ENCODE measurements around the gene NEUROD4.
A peak's percentile ranks its signal among the peaks of the same experiment; 100 is the strongest.

Gene NEUROD4

GRCh38 chr12:54993181-54993835 lies 26.5 kb upstream of the NEUROD4 start:
- DNase-seq (ENCODE audit: low read depth, low spot score), result peak; percentile 74

GRCh38 chr12:54996205-54996604 lies 23.6 kb upstream of the NEUROD4 start:
- no peak for DNase-seq (ENCODE audit: low read depth, low spot score)

More at GRCh38 chr12:54993181-54993835, 26.5 kb upstream of the NEUROD4 start:
- H3K4me3 ChIP-seq (ENCODE audit: low read length), result no peak overlapping the region

GRCh38 chr12:54997929-54998522 lies 21.7 kb upstream of the NEUROD4 start:
- no peak for DNase-seq (ENCODE audit: low read depth, low spot score)
- no peak overlapping the region for H3K4me3 ChIP-seq (ENCODE audit: low read length)

More at GRCh38 chr12:54996205-54996604, 23.6 kb upstream of the NEUROD4 start:
- H3K4me3 ChIP-seq (ENCODE audit: low read length), result no peak overlapping the region

GRCh38 chr12:54998958-54999510 lies 20.7 kb upstream of the NEUROD4 start:
- no peak for DNase-seq (ENCODE audit: low read depth, low spot score)
- H3K4me3 ChIP-seq (ENCODE audit: low read length), result no peak overlapping the region

GRCh38 chr12:55001198-55001868 lies 18.4 kb upstream of the NEUROD4 start:
- no peak overlapping the region for H3K4me3 ChIP-seq (ENCODE audit: low read length)
- DNase-seq (ENCODE audit: low read depth, low spot score), result no peak

- DNase-seq (ENCODE audit: low read depth, low spot score), result no peak
- no peak overlapping the region for H3K4me3 ChIP-seq (ENCODE audit: low read length)
Observed at GRCh38 chr12:55002355-55002754, 17.4 kb upstream of the NEUROD4 start.

- H3K4me3 ChIP-seq (ENCODE audit: low read length), result no peak overlapping the region
- DNase-seq (ENCODE audit: low read depth, low spot score), result no peak
Observed at GRCh38 chr12:55008944-55009585, 10.7 kb upstream of the NEUROD4 start.

GRCh38 chr12:55017416-55017925 lies 2.3 kb upstream of the NEUROD4 start:
- DNase-seq (ENCODE audit: low read depth, low spot score), result no peak
- no peak overlapping the region for H3K4me3 ChIP-seq (ENCODE audit: low read length)

GRCh38 chr12:55024575-55024974 lies 4.8 kb downstream of the NEUROD4 start:
- DNase-seq (ENCODE audit: low read depth, low spot score), result no peak
- no peak overlapping the region for H3K4me3 ChIP-seq (ENCODE audit: low read length)

- no peak overlapping the region for H3K4me3 ChIP-seq (ENCODE audit: low read length)
- no peak for DNase-seq (ENCODE audit: low read depth, low spot score)
Observed at GRCh38 chr12:55025508-55025907, 5.7 kb downstream of the NEUROD4 start.

- no peak for DNase-seq (ENCODE audit: low read depth, low spot score)
- no peak overlapping the region for H3K4me3 ChIP-seq (ENCODE audit: low read length)
Observed at GRCh38 chr12:55034218-55034617, 14.4 kb downstream of the NEUROD4 start.

- peak; percentile 18 for DNase-seq (ENCODE audit: low read depth, low spot score)
- no peak overlapping the region for H3K4me3 ChIP-seq (ENCODE audit: low read length)
Observed at GRCh38 chr12:55036326-55037115, 16.7 kb downstream of the NEUROD4 start.

- H3K4me3 ChIP-seq (ENCODE audit: low read length), result no peak overlapping the region
- no peak for DNase-seq (ENCODE audit: low read depth, low spot score)
Observed at GRCh38 chr12:55037351-55037987, 17.7 kb downstream of the NEUROD4 start.

- H3K4me3 ChIP-seq (ENCODE audit: low read length), result no peak overlapping the region
- DNase-seq (ENCODE audit: low read depth, low spot score), result no peak
Observed at GRCh38 chr12:55039395-55040354, 19.9 kb downstream of the NEUROD4 start.

GRCh38 chr12:55041345-55042055 lies 21.7 kb downstream of the NEUROD4 start:
- DNase-seq (ENCODE audit: low read depth, low spot score), result no peak
- no peak overlapping the region for H3K4me3 ChIP-seq (ENCODE audit: low read length)

GRCh38 chr12:55043542-55043941 lies 23.8 kb downstream of the NEUROD4 start:
- no peak overlapping the region for H3K4me3 ChIP-seq (ENCODE audit: low read length)

GRCh38 chr12:55044135-55044534 lies 24.4 kb downstream of the NEUROD4 start:
- H3K4me3 ChIP-seq (ENCODE audit: low read length), result no peak overlapping the region
- DNase-seq (ENCODE audit: low read depth, low spot score), result no peak

More at GRCh38 chr12:55043542-55043941, 23.8 kb downstream of the NEUROD4 start:
- DNase-seq (ENCODE audit: low read depth, low spot score), result no peak

Measured in Jurkat, Clone E6-1 (cell line).